ENCODE data around the gene RBM47.

Gene RBM47

GRCh38 chr4:40462326-40462725, 167.3 kb downstream of the RBM47 start:
- no peak overlapping the region for H3K4me2 ChIP-seq (ENCODE audit: low read depth, low read length, poor library complexity, severe bottlenecking)
- no peaks in the 10 kb centered on the region for H3K79me2 ChIP-seq (ENCODE audit: insufficient read depth, low read length)
- H3K27ac ChIP-seq (ENCODE audit: low read depth, low read length): no peak overlapping the region

DNA sequence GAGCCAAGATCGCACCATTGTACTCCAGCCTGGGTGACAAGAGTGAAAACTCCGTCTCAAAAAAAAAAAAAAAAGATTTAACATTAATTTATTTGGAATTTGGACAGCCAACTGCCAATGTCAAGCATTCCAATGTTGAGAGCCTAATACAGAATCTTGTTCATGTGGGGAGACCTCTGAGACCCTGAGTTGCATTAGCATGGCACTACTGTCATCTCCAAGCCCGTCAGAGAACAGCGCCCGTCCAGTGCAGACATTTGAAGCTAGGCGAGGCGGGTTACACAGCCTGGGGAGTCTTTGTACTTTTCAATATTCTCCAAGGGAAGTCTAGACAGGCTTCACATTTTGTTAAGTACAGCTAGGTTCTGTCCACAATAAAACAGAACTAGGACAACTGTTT, 167.8 kb downstream of the RBM47 start:
- Histone ChIP-seq H3K36me3 (ENCODE audit: low read length) (no peaks in the 10 kb centered on the region), H4K20me1 (ENCODE audit: low read depth, low read length) (no peaks in the 10 kb centered on the region), H3K4me3 (ENCODE audit: insufficient read depth, low read length, poor library complexity, severe bottlenecking) (no peak overlapping the region), H3K27me3 (ENCODE audit: low read length) (no peaks in the 10 kb centered on the region), H3K79me2 (ENCODE audit: insufficient read depth, low read length) (no peaks in the 10 kb centered on the region), H3K27ac (ENCODE audit: low read depth, low read length) (no peak overlapping the region), H3K9ac (ENCODE audit: low read length) (no peak overlapping the region), H3K4me2 (ENCODE audit: low read depth, low read length, poor library complexity, severe bottlenecking) (no peak overlapping the region), H3K9me3 (ENCODE audit: insufficient read depth, low read length) (no peaks in the 10 kb centered on the region), H2AFZ (ENCODE audit: low read depth, low read length, severe bottlenecking) (no peak overlapping the region), H3F3A (ENCODE audit: insufficient read depth) (no peaks in the 10 kb centered on the region), H3K9me2 (replicated peaks; ENCODE audit: insufficient read depth, low read length) (no peaks in the 10 kb centered on the region)
- TF ChIP-seq, protein P1, sequence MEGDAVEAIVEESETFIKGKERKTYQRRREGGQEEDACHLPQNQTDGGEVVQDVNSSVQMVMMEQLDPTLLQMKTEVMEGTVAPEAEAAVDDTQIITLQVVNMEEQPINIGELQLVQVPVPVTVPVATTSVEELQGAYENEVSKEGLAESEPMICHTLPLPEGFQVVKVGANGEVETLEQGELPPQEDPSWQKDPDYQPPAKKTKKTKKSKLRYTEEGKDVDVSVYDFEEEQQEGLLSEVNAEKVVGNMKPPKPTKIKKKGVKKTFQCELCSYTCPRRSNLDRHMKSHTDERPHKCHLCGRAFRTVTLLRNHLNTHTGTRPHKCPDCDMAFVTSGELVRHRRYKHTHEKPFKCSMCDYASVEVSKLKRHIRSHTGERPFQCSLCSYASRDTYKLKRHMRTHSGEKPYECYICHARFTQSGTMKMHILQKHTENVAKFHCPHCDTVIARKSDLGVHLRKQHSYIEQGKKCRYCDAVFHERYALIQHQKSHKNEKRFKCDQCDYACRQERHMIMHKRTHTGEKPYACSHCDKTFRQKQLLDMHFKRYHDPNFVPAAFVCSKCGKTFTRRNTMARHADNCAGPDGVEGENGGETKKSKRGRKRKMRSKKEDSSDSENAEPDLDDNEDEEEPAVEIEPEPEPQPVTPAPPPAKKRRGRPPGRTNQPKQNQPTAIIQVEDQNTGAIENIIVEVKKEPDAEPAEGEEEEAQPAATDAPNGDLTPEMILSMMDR (IDR thresholded peaks at IDR 0.05; ENCODE audit: insufficient read depth, low read length, poor library complexity, severe bottlenecking): no peak
- TF ChIP-seq EZH2phosphoT487 (conservative IDR thresholded peaks at IDR 0.05; ENCODE audit: low read length): no peak

More at GRCh38 chr4:40462326-40462725, 167.3 kb downstream of the RBM47 start:
- H4K20me1 ChIP-seq (ENCODE audit: low read depth, low read length): no peaks in the 10 kb centered on the region
- no peak overlapping the region for H3K9ac ChIP-seq (ENCODE audit: low read length)
- no peaks in the 10 kb centered on the region for H3K27me3 ChIP-seq (ENCODE audit: low read length)
- H3K9me2 ChIP-seq (replicated peaks; ENCODE audit: insufficient read depth, low read length): no peaks in the 10 kb centered on the region
- no peaks in the 10 kb centered on the region for H3K36me3 ChIP-seq (ENCODE audit: low read length)
- no peak overlapping the region for H3K4me3 ChIP-seq (ENCODE audit: insufficient read depth, low read length, poor library complexity, severe bottlenecking)
- TF ChIP-seq, protein P1 (IDR thresholded peaks at IDR 0.05; ENCODE audit: insufficient read depth, low read length, poor library complexity, severe bottlenecking): no peak
- no peak for TF ChIP-seq EZH2phosphoT487 (conservative IDR thresholded peaks at IDR 0.05; ENCODE audit: low read length)
- no peak overlapping the region for H2AFZ ChIP-seq (ENCODE audit: low read depth, low read length, severe bottlenecking)
- no peaks in the 10 kb centered on the region for H3F3A ChIP-seq (ENCODE audit: insufficient read depth)
- H3K9me3 ChIP-seq (ENCODE audit: insufficient read depth, low read length): no peaks in the 10 kb centered on the region

GRCh38 chr4:40461062-40461461, 168.6 kb downstream of the RBM47 start:
- H3K9ac ChIP-seq (ENCODE audit: low read length): no peak overlapping the region
- H3K27me3 ChIP-seq (ENCODE audit: low read length): no peaks in the 10 kb centered on the region
- no peaks in the 10 kb centered on the region for H3K36me3 ChIP-seq (ENCODE audit: low read length)
- H3K9me3 ChIP-seq (ENCODE audit: insufficient read depth, low read length): no peaks in the 10 kb centered on the region
- H3K4me3 ChIP-seq (ENCODE audit: insufficient read depth, low read length, poor library complexity, severe bottlenecking): no peak overlapping the region
- H3K4me2 ChIP-seq (ENCODE audit: low read depth, low read length, poor library complexity, severe bottlenecking): no peak overlapping the region
- TF ChIP-seq, protein P1 (IDR thresholded peaks at IDR 0.05; ENCODE audit: insufficient read depth, low read length, poor library complexity, severe bottlenecking): no peak
- TF ChIP-seq EZH2phosphoT487 (conservative IDR thresholded peaks at IDR 0.05; ENCODE audit: low read length): no peak
- no peak overlapping the region for H3K27ac ChIP-seq (ENCODE audit: low read depth, low read length)
- H3K79me2 ChIP-seq (ENCODE audit: insufficient read depth, low read length): no peaks in the 10 kb centered on the region
- no peaks in the 10 kb centered on the region for H3F3A ChIP-seq (ENCODE audit: insufficient read depth)
- H4K20me1 ChIP-seq (ENCODE audit: low read depth, low read length): no peaks in the 10 kb centered on the region
- no peaks in the 10 kb centered on the region for H3K9me2 ChIP-seq (replicated peaks; ENCODE audit: insufficient read depth, low read length)
- no peak overlapping the region for H2AFZ ChIP-seq (ENCODE audit: low read depth, low read length, severe bottlenecking)
